NCI-H345 (cell line): ENCODE data around the gene PLA2G4B.

Experiments
- DNase-seq: peaks from one replicate; lab custom pipeline; 2025; lab: John Stamatoyannopoulos, UW

Gene PLA2G4B

GRCh38 chr15:41806291-41807181 lies 32.1 kb upstream of the PLA2G4B start:
- DNase-seq = no peak

GRCh38 chr15:41809121-41809520 lies 29.5 kb upstream of the PLA2G4B start:
- no peak for DNase-seq

- no peak for DNase-seq
Observed at GRCh38 chr15:41809526-41810220, 29.0 kb upstream of the PLA2G4B start.

- DNase-seq = no peak
Observed at GRCh38 chr15:41810651-41811431, 27.8 kb upstream of the PLA2G4B start.

- peak; percentile 18 for DNase-seq
Observed at GRCh38 chr15:41811432-41812195, 27.0 kb upstream of the PLA2G4B start.

GRCh38 chr15:41812820-41813375 lies 25.7 kb upstream of the PLA2G4B start:
- no peak for DNase-seq

GRCh38 chr15:41813426-41813825 lies 25.2 kb upstream of the PLA2G4B start:
- DNase-seq = no peak

GRCh38 chr15:41814534-41814933 lies 24.1 kb upstream of the PLA2G4B start:
- no peak for DNase-seq

- no peak for DNase-seq
Observed at GRCh38 chr15:41816788-41817187, 21.9 kb upstream of the PLA2G4B start.

GRCh38 chr15:41817327-41817726 lies 21.3 kb upstream of the PLA2G4B start:
- no peak for DNase-seq

- DNase-seq = no peak
Observed at GRCh38 chr15:41817781-41818180, 20.9 kb upstream of the PLA2G4B start.

- DNase-seq = no peak
Observed at GRCh38 chr15:41819455-41820050, 19.1 kb upstream of the PLA2G4B start.

GRCh38 chr15:41820791-41821423 lies 17.7 kb upstream of the PLA2G4B start:
- DNase-seq = no peak

GRCh38 chr15:41821831-41822230 lies 16.8 kb upstream of the PLA2G4B start:
- DNase-seq = no peak

GRCh38 chr15:41822471-41822870 lies 16.2 kb upstream of the PLA2G4B start:
- no peak for DNase-seq

- no peak for DNase-seq
Observed at GRCh38 chr15:41822957-41823356, 15.7 kb upstream of the PLA2G4B start.

- DNase-seq = no peak
Observed at GRCh38 chr15:41823502-41823901, 15.1 kb upstream of the PLA2G4B start.

GRCh38 chr15:41824062-41824745 lies 14.4 kb upstream of the PLA2G4B start:
- DNase-seq = peak; percentile 14

- no peak for DNase-seq
Observed at GRCh38 chr15:41825145-41825544, 13.5 kb upstream of the PLA2G4B start.
